Activated B cell treated with CpG ODN at 0.5 μM for 24 hours (primary cell): ENCODE data around the gene PDZRN4. TPM values are rescaled to one million over a fixed set of nuclear protein-coding genes. Genes with fewer than 3 reads are reported as not detected.

Source experiments
- ATAC-seq: fragments of 200-7000 bp; cut with Tn5 transposase; one replicate; pipeline ENCODE4 v1.10.0; 2021; ENCODE audit warnings: low read depth, mild to moderate bottlenecking, moderate library complexity
- CTCF ChIA-PET: fragments of 350-600 bp; sonication (Branson Sonifier 250); formaldehyde crosslinking; loops from one replicate; lab custom pipeline; 2021; ENCODE audit warnings: antibody characterized with exemption; lab: Charles Lee
- POLR2A ChIA-PET: fragments of 350-600 bp; sonication (Branson Sonifier 250); formaldehyde crosslinking; loops from one replicate; lab custom pipeline; 2021; ENCODE audit warnings: antibody characterized with exemption; lab: Charles Lee
- DNase-seq: peaks from one replicate; pipeline ENCODE4 v3.0.0; 2022
- H3K27ac Mint-ChIP-seq: one replicate; pipeline ENCODE4 v1.8.0; 2020; ENCODE audit warnings: mixed read lengths
- H3K27me3 Mint-ChIP-seq: one replicate; pipeline ENCODE4 v1.8.0; 2021; ENCODE audit warnings: mixed read lengths
- H3K36me3 Mint-ChIP-seq: one replicate; pipeline ENCODE4 v1.8.0; 2021; ENCODE audit warnings: low read depth, mixed read lengths
- H3K4me1 Mint-ChIP-seq: one replicate; pipeline ENCODE4 v1.8.0; 2021; ENCODE audit warnings: mixed read lengths
- H3K4me3 Mint-ChIP-seq: one replicate; pipeline ENCODE4 v1.8.0; 2020; ENCODE audit warnings: mild to moderate bottlenecking, mixed read lengths
- H3K9me3 Mint-ChIP-seq: one replicate; pipeline ENCODE4 v1.8.0; 2020; ENCODE audit warnings: mixed read lengths
- intact Hi-C: fragments of 100-400 bp; cut with micrococcal nuclease; formaldehyde crosslinking; loops from one replicate; pipeline ENCODE4 v1.15.1; 2024
- total RNA-seq: library from RNA; stranded (reverse); gene quantifications from 2 replicates; pipeline ENCODE4 v1.2.3, GENCODE V29; 2022
- TF ChIP-seq, protein P1 (sequence below): fragments of 200-600 bp; IDR thresholded peaks from one replicate; pipeline ENCODE4 v1.8.0; 2022; ENCODE audit warnings: antibody characterized with exemption, mild to moderate bottlenecking

PDZRN4 gene
- total RNA-seq, 1 donor from 2014 or later: not detected

DNA sequence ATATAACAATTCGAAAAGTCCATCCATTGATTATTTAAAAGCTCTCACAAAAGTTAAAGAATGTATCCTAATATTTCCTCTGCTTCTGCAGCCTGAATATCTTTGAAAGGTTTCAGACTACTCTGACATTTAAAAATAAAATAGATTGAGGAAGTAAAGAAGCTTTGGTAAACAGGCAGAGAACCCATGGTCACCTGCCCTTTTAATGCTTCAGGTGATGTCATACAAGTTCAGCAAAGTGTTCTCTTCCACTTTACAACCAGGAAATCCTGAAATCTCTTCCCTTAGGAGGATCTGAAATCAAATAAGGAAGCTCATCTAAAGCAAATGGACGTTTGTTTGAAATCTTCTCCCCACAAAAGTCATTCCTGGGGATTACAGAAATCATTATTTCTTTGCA is 322.4 kb downstream of the PDZRN4 start:
- ChIA-PET POLR2A (no interaction called here), CTCF (no interaction called here)
- no peak overlapping the region for H3K4me3 Mint-ChIP-seq
- H3K9me3 Mint-ChIP-seq: no peaks in the 10 kb centered on the region
- no peaks in the 10 kb centered on the region for H3K36me3 Mint-ChIP-seq
- intact Hi-C loops: loop anchor here (10.0 kb wide), 1 partner anchor 514 kb away; no protein-coding TSS in a partner anchor
- H3K4me1 Mint-ChIP-seq: peaks cover 12% of the 10 kb centered on the region
- TF ChIP-seq, protein P1, sequence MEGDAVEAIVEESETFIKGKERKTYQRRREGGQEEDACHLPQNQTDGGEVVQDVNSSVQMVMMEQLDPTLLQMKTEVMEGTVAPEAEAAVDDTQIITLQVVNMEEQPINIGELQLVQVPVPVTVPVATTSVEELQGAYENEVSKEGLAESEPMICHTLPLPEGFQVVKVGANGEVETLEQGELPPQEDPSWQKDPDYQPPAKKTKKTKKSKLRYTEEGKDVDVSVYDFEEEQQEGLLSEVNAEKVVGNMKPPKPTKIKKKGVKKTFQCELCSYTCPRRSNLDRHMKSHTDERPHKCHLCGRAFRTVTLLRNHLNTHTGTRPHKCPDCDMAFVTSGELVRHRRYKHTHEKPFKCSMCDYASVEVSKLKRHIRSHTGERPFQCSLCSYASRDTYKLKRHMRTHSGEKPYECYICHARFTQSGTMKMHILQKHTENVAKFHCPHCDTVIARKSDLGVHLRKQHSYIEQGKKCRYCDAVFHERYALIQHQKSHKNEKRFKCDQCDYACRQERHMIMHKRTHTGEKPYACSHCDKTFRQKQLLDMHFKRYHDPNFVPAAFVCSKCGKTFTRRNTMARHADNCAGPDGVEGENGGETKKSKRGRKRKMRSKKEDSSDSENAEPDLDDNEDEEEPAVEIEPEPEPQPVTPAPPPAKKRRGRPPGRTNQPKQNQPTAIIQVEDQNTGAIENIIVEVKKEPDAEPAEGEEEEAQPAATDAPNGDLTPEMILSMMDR: no peak
- DNase-seq: no peak
- no peaks in the 10 kb centered on the region for H3K27me3 Mint-ChIP-seq
- no peak overlapping the region for H3K27ac Mint-ChIP-seq
- no peak for ATAC-seq

DNA sequence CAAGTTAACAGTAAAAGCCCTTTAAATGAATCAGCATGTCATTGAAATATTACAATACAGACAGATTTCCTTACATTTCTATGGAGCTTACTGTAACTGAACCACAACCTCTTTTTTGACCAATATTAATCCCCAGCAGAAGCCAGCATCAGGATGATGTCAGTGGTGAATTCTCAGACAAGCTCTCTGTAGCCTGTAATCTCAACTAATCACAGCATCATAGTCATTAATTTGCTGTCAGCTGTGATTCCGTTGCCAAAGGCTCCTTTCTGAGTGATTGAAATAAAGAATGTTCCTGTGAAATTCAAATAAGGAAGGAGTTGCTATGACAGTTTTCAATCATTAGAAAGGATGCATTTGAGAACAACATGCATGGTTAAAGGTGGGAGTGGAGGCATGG is 323.1 kb downstream of the PDZRN4 start:
- Mint-ChIP-seq H3K36me3 (no peaks in the 10 kb centered on the region), H3K9me3 (no peaks in the 10 kb centered on the region), H3K4me1 (peaks cover 12% of the 10 kb centered on the region), H3K27me3 (no peaks in the 10 kb centered on the region), H3K27ac (no peak overlapping the region), H3K4me3 (no peak overlapping the region)
- DNase-seq (no peak), ATAC-seq (no peak)
- intact Hi-C loops: loop anchor here (10.0 kb wide), 1 partner anchor 514 kb away; no protein-coding TSS in a partner anchor
- POLR2A ChIA-PET: no interaction called here
- CTCF ChIA-PET: no interaction called here
- TF ChIP-seq, protein P1: no peak

DNA sequence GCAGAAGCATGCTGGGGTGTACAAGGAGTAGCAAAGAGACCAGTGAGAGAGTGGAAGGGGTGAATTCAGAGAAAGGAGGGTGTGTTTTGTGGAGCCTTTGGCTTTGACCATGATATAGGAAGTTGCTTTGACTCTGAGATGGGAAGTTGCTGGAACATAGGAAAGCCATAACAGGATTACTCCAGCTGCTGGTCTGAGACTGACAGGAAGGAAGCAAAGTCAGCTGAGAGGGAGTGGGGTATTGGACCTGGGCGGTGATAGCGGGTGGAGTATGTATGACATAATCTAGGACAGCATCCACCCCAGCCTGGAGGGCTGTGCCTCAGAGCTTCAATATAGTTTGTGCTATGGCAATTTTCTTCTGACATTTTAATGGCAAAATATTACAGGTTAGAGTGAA is 324.4 kb downstream of the PDZRN4 start:
- DNase-seq (no peak), ATAC-seq (no peak)
- Mint-ChIP-seq H3K27ac (no peak overlapping the region), H3K4me1 (peaks cover 12% of the 10 kb centered on the region), H3K27me3 (no peaks in the 10 kb centered on the region), H3K4me3 (no peak overlapping the region), H3K9me3 (no peaks in the 10 kb centered on the region), H3K36me3 (no peaks in the 10 kb centered on the region)
- TF ChIP-seq, protein P1: no peak
- CTCF ChIA-PET: no interaction called here
- POLR2A ChIA-PET: no interaction called here
- intact Hi-C loops: loop anchor here (10.0 kb wide), 1 partner anchor 512 kb away; no protein-coding TSS in a partner anchor

DNA sequence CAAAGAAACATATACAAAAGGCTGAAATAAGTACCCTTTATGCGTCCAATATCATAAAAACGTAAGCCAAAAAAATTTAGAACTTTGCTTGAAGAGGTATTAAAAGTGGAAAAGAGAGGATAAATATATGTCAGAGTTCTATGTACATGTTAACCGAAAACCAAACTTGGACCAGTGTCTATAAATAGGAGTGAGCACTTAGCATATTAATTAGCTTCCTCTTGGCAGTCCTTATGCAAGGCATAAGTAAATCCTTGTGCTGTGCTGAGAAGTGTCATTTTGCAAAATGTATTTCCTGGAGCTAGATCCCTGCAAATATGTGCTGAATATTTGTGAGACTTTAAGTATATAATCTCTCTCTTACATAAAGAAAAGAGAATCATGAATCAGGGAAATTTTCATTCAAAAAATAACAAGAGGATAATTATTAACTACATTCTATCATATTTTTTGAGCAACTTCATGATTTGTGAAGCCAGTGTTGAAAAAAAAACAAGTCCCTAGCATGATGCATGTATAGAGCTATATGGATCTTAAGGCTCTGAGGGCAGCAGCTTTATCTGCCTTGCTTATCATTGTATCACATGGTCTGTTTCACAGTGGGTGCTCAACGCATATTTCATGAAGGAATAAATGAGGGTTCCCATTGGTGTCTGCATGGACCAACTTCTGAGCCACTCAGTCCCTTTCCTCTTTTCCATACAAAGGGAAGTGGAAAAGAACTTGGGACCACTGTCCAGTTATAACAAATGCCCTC is 326.1 kb downstream of the PDZRN4 start:
- peaks cover 12% of the 10 kb centered on the region for H3K4me1 Mint-ChIP-seq
- CTCF ChIA-PET: no interaction called here
- H3K9me3 Mint-ChIP-seq: no peaks in the 10 kb centered on the region
- no peak overlapping the region for H3K4me3 Mint-ChIP-seq
- intact Hi-C loops: loop anchor here (10.0 kb wide), 1 partner anchor 511 kb away; no protein-coding TSS in a partner anchor
- POLR2A ChIA-PET: no interaction called here
- no peak overlapping the region for H3K27ac Mint-ChIP-seq
- TF ChIP-seq, protein P1: no peak
- ATAC-seq (no peak), DNase-seq (no peak)
- no peaks in the 10 kb centered on the region for H3K36me3 Mint-ChIP-seq
- H3K27me3 Mint-ChIP-seq: no peaks in the 10 kb centered on the region

DNA sequence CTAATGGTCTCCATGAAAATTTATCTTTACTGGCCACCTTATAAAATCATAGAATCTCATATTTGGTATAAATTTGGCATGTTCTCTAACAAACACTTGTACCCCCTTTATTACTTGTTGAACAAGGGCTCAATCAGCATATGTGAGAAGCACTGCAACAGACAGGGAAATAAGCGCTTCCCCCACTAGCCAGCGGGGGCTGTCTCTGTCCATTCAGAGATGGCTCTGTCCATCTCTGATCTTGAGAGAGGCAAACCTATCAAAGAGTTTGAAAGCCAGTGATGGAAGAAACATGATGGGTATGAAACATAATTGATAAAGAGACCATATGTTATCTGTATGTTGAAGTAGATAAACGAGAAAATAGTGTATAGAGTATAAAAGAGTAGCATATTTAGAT is 326.8 kb downstream of the PDZRN4 start:
- POLR2A ChIA-PET: no interaction called here
- TF ChIP-seq, protein P1: no peak
- DNase-seq: no peak
- intact Hi-C loops: loop anchor here (10.0 kb wide), 1 partner anchor 510 kb away; no protein-coding TSS in a partner anchor
- no peaks in the 10 kb centered on the region for H3K36me3 Mint-ChIP-seq
- H3K9me3 Mint-ChIP-seq: no peaks in the 10 kb centered on the region
- ATAC-seq: no peak
- CTCF ChIA-PET: no interaction called here
- peaks cover 9% of the 10 kb centered on the region for H3K4me1 Mint-ChIP-seq
- H3K4me3 Mint-ChIP-seq: no peak overlapping the region
- no peak overlapping the region for H3K27ac Mint-ChIP-seq
- H3K27me3 Mint-ChIP-seq: no peaks in the 10 kb centered on the region
